H1 (cell line): ENCODE results near the gene ECI2. TPM values are rescaled to one million over a fixed set of nuclear protein-coding genes. Genes with fewer than 3 reads are reported as not detected.

ENCODE experiments used
- CHD2 ChIP-seq: IDR thresholded peaks from 2 replicates; pipeline ENCODE4 v1.6.1; 2012; ENCODE audit warnings: low read length, improper control_type of control experiment
- HDAC2 ChIP-seq, 2 experiments: fragments of 300-600 bp in 1 of 2; sonication (generic) in 1 of 2; IDR thresholded peaks; 2 replicates each; pipeline ENCODE4 v1.6.1; 2011 to 2012; ENCODE audit warnings: low read depth in 2 of 2, low read length in 2 of 2, mild to moderate bottlenecking in 2 of 2, moderate library complexity in 2 of 2, borderline replicate concordance in 1 of 2, inconsistent platforms in 1 of 2
- SP2 ChIP-seq: IDR thresholded peaks from 2 replicates; pipeline ENCODE4 v1.6.1; 2012; ENCODE audit warnings: mild to moderate bottlenecking, low read length, inconsistent platforms
- polyA plus RNA-seq, 7 experiments: library from polyadenylated mRNA; depleted of rRNA in 3 of 7; stranded (reverse) in 5 of 7; unstranded in 2 of 7; fragments of >200 nt in 5 of 7; fragments of 200-250 nt in 2 of 7; gene quantifications; 1 replicate in 5 of 7; 2 replicates in 1 of 7; 4 replicates in 1 of 7; pipeline versions ENCODE4 v1.2.1 to v1.2.3, GENCODE V29; 2011 to 2013; ENCODE audit warnings: missing spikeins in 2 of 7, mixed read lengths in 2 of 7
- total RNA-seq: library from RNA; stranded (reverse); fragmentation: NEBNext Ultra II Directional; extraction: Animal tissue kit (Norgen Biotek cat#: 25700); gene quantifications from 2 replicates; pipeline ENCODE4 v1.2.1, GENCODE V29; 2021
- TF ChIP-seq, protein P1 (sequence below), 3 experiments: IDR thresholded peaks; 1 replicate in 2 of 3; 2 replicates in 1 of 3; pipeline versions ENCODE4 v1.5.1 to v1.6.1; 2011; ENCODE audit warnings: low read length in 3 of 3, mild to moderate bottlenecking in 3 of 3, inconsistent platforms in 2 of 3, low read depth in 1 of 3, moderate library complexity in 1 of 3; ENCODE audit not compliant: insufficient read depth in 1 of 3; ENCODE audit errors: control extremely low read depth in 1 of 3

ECI2 gene
- total and polyA plus RNA-seq, 2 of the 8 experiments (the other 6 are each of a cell fraction or from before 2014, with no cell fraction given) = 40.4 to 70.8 TPM

DNA sequence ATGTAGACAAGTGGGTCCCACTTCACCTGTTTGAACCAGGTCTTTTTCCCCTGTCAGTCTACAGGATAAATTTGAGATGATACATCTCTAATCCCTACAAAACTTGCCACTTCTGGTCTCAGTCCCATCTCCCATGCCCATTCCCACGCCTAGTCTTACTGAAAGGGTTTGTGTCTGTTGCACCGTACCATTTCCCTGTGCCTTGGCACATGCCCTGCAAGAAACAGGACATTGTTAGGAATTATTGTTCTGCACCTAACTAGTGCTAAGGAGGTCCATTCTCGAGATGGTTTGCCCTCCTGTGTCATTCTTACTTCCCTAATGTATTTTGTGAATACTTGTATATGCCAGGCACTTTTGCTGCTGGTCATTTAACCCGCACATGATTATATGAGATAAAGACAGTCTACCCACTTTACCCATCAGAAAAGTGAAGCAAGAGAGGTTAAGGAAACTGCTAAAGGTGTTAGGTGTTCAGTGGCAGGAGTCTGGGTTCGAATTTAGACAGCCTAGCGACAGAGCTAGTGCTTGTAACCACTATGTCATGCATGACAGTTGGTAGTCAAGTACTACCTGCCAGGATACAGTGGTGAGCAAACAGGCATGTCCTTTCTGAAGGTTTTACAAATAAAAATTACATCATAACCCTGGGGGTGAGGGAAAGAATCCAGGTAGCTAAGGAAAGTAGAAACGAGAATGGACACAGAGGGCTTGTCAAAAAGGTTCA is 69.2 kb downstream of the ECI2 start (continued):
- no peak for TF ChIP-seq HDAC2 (IDR thresholded peaks at IDR 0.05; ENCODE audit: borderline replicate concordance in 1 of 2, low read depth in 2 of 2, low read length in 2 of 2)
- TF ChIP-seq, protein P1, sequence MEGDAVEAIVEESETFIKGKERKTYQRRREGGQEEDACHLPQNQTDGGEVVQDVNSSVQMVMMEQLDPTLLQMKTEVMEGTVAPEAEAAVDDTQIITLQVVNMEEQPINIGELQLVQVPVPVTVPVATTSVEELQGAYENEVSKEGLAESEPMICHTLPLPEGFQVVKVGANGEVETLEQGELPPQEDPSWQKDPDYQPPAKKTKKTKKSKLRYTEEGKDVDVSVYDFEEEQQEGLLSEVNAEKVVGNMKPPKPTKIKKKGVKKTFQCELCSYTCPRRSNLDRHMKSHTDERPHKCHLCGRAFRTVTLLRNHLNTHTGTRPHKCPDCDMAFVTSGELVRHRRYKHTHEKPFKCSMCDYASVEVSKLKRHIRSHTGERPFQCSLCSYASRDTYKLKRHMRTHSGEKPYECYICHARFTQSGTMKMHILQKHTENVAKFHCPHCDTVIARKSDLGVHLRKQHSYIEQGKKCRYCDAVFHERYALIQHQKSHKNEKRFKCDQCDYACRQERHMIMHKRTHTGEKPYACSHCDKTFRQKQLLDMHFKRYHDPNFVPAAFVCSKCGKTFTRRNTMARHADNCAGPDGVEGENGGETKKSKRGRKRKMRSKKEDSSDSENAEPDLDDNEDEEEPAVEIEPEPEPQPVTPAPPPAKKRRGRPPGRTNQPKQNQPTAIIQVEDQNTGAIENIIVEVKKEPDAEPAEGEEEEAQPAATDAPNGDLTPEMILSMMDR (IDR thresholded peaks at IDR 0.05; ENCODE audit: control extremely low read depth in 1 of 3, insufficient read depth in 1 of 3, low read depth in 1 of 3, low read length in 3 of 3) = no peak
- no peak for TF ChIP-seq SP2
- TF ChIP-seq CHD2 = no peak

Other genes starting within 250 kb of the ECI2 start
- not detected in 2 replicates for gene FAM217A, start 56.4 kb downstream of the ECI2 start, total RNA-seq
- gene FAM217A, start 56.4 kb downstream of the ECI2 start, polyA plus RNA-seq (2011; rRNA removed) = 0.03 TPM in 1 of 2 replicates, not detected in the other